Activated T-helper 1 cell treated with Interleukin-2 at 50 U/mL for 16 hours (primary cell): ENCODE data around the gene SCAMP2.

Experiments
- DNase-seq: peaks from one replicate; pipeline ENCODE4 v3.0.0-alpha.2; 2020; ENCODE audit warnings: low read depth

The SCAMP2 gene

GRCh38 chr15:74794970-74795349, 78.2 kb downstream of the SCAMP2 start:
- DNase-seq, result no peak

DNA sequence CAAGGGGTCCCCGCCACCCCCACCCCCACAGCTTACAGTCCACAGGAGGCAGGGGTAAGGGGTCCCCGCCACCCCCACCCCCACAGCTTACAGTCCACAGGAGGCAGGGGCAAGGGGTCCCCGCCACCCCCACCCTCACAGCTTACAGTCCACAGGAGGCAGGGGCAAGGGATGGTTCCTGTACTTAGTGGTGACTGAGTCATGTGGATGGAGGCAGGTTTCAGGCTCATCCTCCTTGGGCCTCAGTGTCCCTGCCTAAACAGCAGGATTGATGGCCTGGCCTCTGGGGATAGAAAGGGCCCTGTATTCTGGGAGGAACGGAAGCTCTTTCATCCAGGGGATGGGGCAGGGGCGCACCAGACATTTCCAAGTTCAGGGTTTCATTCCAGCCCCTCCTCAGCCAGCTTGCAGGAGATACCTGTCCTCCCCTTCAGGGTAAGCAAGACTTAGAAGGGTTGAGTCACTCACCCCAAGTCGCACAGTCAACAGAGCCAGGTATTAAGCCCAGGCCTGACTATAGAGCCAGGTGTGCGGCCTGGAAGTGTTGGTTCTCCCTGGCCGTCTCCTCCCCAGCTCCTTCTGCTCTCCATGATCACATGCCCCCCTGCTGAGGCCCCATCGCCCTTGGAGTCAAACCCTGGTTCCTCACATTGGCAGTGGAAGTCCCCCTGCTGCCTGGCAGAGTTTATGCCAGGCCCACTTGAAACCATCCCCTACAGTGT, 78.8 kb downstream of the SCAMP2 start:
- no peak for DNase-seq
